ENCODE data around the gene FAM43A. TPM values are rescaled to one million over a fixed set of nuclear protein-coding genes. Genes with fewer than 3 reads are reported as not detected.

FAM43A gene
- total and polyA plus RNA-seq, 2 experiments from 2014 or later: 18.9 to 24.9 TPM

DNA sequence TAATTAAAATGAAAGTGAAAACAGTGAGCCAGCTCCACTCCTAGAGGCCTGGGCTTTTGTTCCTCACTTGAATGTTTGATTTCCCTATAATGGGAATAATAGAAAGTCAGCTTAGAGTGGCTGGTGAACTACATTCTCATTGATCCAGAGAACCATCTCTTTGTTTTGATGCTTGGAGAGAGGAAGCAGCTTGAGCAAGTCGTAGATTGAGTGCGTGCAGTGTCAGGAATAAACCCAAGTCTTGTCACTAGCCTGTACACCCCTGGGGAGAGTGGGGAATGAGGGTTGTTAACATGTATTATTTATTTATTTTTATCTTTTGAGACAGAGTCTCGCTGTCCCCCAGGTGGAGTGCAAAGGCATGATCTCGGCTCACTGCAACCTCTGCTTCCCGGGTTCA, 12.8 kb upstream of the FAM43A start:
- no peaks in the 10 kb centered on the region for H3K9me3 ChIP-seq (ENCODE audit: low read depth)
- H3K4me3 ChIP-seq: peak overlapping the region; percentile 38
- H3K27me3 ChIP-seq: peaks cover 7% of the 10 kb centered on the region
- H3K36me3 ChIP-seq (replicated peaks; ENCODE audit: insufficient read depth, low read depth): no peaks in the 10 kb centered on the region
- no peak for DNase-seq (ENCODE audit: low spot score)
- no peaks in the 10 kb centered on the region for H4K20me1 ChIP-seq (ENCODE audit: insufficient read depth, poor library complexity, severe bottlenecking)
- WGBS (ENCODE audit: low lambda C conversion rate, missing lambda C conversion rate): 53% methylated on average over 5 of the region's 5 CpGs
- peak overlapping the region; percentile 84 for H3K4me2 ChIP-seq
- no peaks in the 10 kb centered on the region for H3K9me2 ChIP-seq (replicated peaks; ENCODE audit: insufficient read depth)
- no peak for TF ChIP-seq EZH2 (IDR thresholded peaks at IDR 0.05; ENCODE audit: borderline replicate concordance)
- no peak for TF ChIP-seq EZH2phosphoT487 (IDR thresholded peaks at IDR 0.05; ENCODE audit: low read depth, severe bottlenecking, unreplicated experiment)
- no peak for TF ChIP-seq CTCF (IDR thresholded peaks at IDR 0.05; ENCODE audit: poor library complexity)
- H3K27ac ChIP-seq: peak overlapping the region; percentile 92
- H3K79me2 ChIP-seq: peaks cover 40% of the 10 kb centered on the region
- peak overlapping the region; percentile 87 for H2AFZ ChIP-seq
- peaks cover 8% of the 10 kb centered on the region for H3K4me1 ChIP-seq (ENCODE audit: insufficient read depth)

GRCh38 chr3:194673761-194674160, 11.9 kb upstream of the FAM43A start:
- peaks cover 31% of the 10 kb centered on the region for H3K79me2 ChIP-seq
- peaks cover 7% of the 10 kb centered on the region for H3K27me3 ChIP-seq
- H3K27ac ChIP-seq: no peak overlapping the region
- DNase-seq (ENCODE audit: low spot score): no peak
- H3K4me2 ChIP-seq: no peak overlapping the region
- no peaks in the 10 kb centered on the region for H3K9me2 ChIP-seq (replicated peaks; ENCODE audit: insufficient read depth)
- H4K20me1 ChIP-seq (ENCODE audit: insufficient read depth, poor library complexity, severe bottlenecking): no peaks in the 10 kb centered on the region
- peaks cover 8% of the 10 kb centered on the region for H3K4me1 ChIP-seq (ENCODE audit: insufficient read depth)
- H2AFZ ChIP-seq: no peak overlapping the region
- no peaks in the 10 kb centered on the region for H3K9me3 ChIP-seq (ENCODE audit: low read depth)
- 79% methylated on average over 3 of the region's 3 CpGs for WGBS (ENCODE audit: low lambda C conversion rate, missing lambda C conversion rate)
- no peaks in the 10 kb centered on the region for H3K36me3 ChIP-seq (replicated peaks; ENCODE audit: insufficient read depth, low read depth)
- no peak overlapping the region for H3K4me3 ChIP-seq
- no peak for TF ChIP-seq EZH2phosphoT487 (IDR thresholded peaks at IDR 0.05; ENCODE audit: low read depth, severe bottlenecking, unreplicated experiment)
- no peak for TF ChIP-seq EZH2 (IDR thresholded peaks at IDR 0.05; ENCODE audit: borderline replicate concordance)
- no peak for TF ChIP-seq CTCF (IDR thresholded peaks at IDR 0.05; ENCODE audit: poor library complexity)

- peaks cover 8% of the 10 kb centered on the region for H3K4me1 ChIP-seq (ENCODE audit: insufficient read depth)
- H3K9me2 ChIP-seq (replicated peaks; ENCODE audit: insufficient read depth): no peaks in the 10 kb centered on the region
- H3K4me3 ChIP-seq: no peak overlapping the region
- no peak overlapping the region for H2AFZ ChIP-seq
- H3K4me2 ChIP-seq: no peak overlapping the region
- WGBS (ENCODE audit: low lambda C conversion rate, missing lambda C conversion rate): 77% methylated on average over 12 of the region's 12 CpGs
- TF ChIP-seq EZH2 (IDR thresholded peaks at IDR 0.05; ENCODE audit: borderline replicate concordance): no peak
- TF ChIP-seq EZH2phosphoT487 (IDR thresholded peaks at IDR 0.05; ENCODE audit: low read depth, severe bottlenecking, unreplicated experiment): no peak
- TF ChIP-seq CTCF (IDR thresholded peaks at IDR 0.05; ENCODE audit: poor library complexity): no peak
- no peak overlapping the region for H3K27ac ChIP-seq
- no peak for DNase-seq (ENCODE audit: low spot score)
- H3K36me3 ChIP-seq (replicated peaks; ENCODE audit: insufficient read depth, low read depth): no peaks in the 10 kb centered on the region
- H3K9me3 ChIP-seq (ENCODE audit: low read depth): no peaks in the 10 kb centered on the region
- H3K79me2 ChIP-seq: peaks cover 17% of the 10 kb centered on the region
- H4K20me1 ChIP-seq (ENCODE audit: insufficient read depth, poor library complexity, severe bottlenecking): no peaks in the 10 kb centered on the region
- peaks cover 7% of the 10 kb centered on the region for H3K27me3 ChIP-seq
Observed at GRCh38 chr3:194675081-194675640, 10.5 kb upstream of the FAM43A start.

Data from hepatocyte (in vitro differentiated cells).